ENCODE data around the gene TSHR. TPM values are rescaled to one million over a fixed set of nuclear protein-coding genes. Genes with fewer than 3 reads are reported as not detected.

Gene TSHR
- total and polyA plus RNA-seq, 2 of the 13 experiments (the other 11 are each of a cell fraction or from before 2014, with no cell fraction given), result not detected

DNA sequence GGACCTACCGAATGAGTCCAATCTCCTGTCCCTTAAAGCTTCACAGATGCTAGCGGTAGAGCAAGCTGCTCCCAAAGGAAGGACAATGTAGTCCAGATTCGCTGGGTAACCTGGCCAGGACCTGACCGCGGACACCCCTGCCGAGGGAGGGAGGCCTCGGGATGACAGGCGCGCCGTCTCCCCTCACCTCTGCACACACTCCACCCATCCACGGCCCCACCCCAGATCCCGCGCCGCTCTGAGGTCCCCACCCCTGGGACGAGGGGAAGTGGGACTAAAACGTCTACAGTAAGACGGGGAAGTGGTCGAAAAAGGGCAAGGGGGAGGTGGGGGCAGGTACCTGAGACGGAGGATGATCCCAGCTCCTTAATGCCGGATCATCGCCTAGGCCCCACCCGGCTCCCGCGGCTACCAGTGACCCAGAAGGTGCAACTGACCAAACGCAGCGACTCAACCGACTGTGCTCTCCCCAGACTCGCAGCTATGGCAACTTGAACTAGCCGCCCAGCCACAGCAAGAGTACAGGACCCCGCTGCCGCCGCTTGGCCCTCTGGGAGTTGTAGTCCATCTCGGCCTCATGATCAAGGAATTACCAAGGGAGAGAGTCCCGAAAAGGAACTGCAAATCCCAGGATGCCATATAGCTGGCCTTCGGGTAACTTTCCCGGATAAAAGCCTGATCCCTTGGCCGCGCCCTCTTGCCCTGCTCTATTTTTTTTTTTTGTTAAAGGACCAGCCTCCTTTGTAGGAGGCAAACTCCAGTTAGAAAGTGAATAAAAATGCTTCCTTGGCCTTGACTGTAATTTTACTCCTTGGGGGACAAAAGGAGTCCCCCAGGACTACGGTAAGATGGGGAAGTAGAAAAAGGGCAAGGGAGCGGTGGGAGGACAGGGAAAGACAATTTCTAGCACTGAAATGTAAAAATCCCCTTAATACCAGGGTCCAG lies 13.9 kb upstream of the TSHR start, which contains the start of gene CEP128 (continued):
- TF ChIP-seq, protein P1, sequence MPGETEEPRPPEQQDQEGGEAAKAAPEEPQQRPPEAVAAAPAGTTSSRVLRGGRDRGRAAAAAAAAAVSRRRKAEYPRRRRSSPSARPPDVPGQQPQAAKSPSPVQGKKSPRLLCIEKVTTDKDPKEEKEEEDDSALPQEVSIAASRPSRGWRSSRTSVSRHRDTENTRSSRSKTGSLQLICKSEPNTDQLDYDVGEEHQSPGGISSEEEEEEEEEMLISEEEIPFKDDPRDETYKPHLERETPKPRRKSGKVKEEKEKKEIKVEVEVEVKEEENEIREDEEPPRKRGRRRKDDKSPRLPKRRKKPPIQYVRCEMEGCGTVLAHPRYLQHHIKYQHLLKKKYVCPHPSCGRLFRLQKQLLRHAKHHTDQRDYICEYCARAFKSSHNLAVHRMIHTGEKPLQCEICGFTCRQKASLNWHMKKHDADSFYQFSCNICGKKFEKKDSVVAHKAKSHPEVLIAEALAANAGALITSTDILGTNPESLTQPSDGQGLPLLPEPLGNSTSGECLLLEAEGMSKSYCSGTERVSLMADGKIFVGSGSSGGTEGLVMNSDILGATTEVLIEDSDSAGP (CRISPR knock-in tag; IDR thresholded peaks at IDR 0.05; ENCODE audit: borderline replicate concordance), result peak; percentile 99
- TF ChIP-seq ZSCAN25 (CRISPR knock-in tag; IDR thresholded peaks at IDR 0.05) (peak; percentile 98), HNRNPL (IDR thresholded peaks at IDR 0.05; ENCODE audit: low read depth, low read length) (0 out of 2 replicates have a peak, but pooled peaks have one; percentile 33), ZMYM3 (CRISPR knock-in tag; IDR thresholded peaks at IDR 0.05) (no peak), KDM2A (CRISPR knock-in tag; IDR thresholded peaks at IDR 0.05; ENCODE audit: borderline replicate concordance, low read depth) (peak; percentile 43; the same call in 1 of the 2 replicates), ZNF839 (CRISPR knock-in tag; IDR thresholded peaks at IDR 0.05; ENCODE audit: borderline replicate concordance) (no peak), TOPORS (CRISPR knock-in tag; IDR thresholded peaks at IDR 0.05) (peak; percentile 59; the same call in 1 of the 2 replicates), ZBTB21 (CRISPR knock-in tag; IDR thresholded peaks at IDR 0.05) (no peak), EEA1 (CRISPR knock-in tag; IDR thresholded peaks at IDR 0.05; ENCODE audit: borderline replicate concordance) (0 out of 2 replicates have a peak, but pooled peaks have one; percentile 25), GLMP (CRISPR knock-in tag; IDR thresholded peaks at IDR 0.05; ENCODE audit: borderline replicate concordance) (no peak), RFX3 (CRISPR knock-in tag; IDR thresholded peaks at IDR 0.05) (no peak), BCL6 (CRISPR knock-in tag; IDR thresholded peaks at IDR 0.05) (no peak), SIN3A (IDR thresholded peaks at IDR 0.05; ENCODE audit: borderline replicate concordance, low read depth, low read length) (peak; percentile 98; the same call in 1 of the 2 replicates), NFE2L1 (CRISPR knock-in tag; IDR thresholded peaks at IDR 0.05; ENCODE audit: borderline replicate concordance) (no peak)
- TF ChIP-seq, protein P2, sequence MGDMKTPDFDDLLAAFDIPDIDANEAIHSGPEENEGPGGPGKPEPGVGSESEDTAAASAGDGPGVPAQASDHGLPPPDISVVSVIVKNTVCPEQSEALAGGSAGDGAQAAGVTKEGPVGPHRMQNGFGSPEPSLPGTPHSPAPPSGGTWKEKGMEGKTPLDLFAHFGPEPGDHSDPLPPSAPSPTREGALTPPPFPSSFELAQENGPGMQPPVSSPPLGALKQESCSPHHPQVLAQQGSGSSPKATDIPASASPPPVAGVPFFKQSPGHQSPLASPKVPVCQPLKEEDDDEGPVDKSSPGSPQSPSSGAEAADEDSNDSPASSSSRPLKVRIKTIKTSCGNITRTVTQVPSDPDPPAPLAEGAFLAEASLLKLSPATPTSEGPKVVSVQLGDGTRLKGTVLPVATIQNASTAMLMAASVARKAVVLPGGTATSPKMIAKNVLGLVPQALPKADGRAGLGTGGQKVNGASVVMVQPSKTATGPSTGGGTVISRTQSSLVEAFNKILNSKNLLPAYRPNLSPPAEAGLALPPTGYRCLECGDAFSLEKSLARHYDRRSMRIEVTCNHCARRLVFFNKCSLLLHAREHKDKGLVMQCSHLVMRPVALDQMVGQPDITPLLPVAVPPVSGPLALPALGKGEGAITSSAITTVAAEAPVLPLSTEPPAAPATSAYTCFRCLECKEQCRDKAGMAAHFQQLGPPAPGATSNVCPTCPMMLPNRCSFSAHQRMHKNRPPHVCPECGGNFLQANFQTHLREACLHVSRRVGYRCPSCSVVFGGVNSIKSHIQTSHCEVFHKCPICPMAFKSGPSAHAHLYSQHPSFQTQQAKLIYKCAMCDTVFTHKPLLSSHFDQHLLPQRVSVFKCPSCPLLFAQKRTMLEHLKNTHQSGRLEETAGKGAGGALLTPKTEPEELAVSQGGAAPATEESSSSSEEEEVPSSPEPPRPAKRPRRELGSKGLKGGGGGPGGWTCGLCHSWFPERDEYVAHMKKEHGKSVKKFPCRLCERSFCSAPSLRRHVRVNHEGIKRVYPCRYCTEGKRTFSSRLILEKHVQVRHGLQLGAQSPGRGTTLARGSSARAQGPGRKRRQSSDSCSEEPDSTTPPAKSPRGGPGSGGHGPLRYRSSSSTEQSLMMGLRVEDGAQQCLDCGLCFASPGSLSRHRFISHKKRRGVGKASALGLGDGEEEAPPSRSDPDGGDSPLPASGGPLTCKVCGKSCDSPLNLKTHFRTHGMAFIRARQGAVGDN (CRISPR knock-in tag; IDR thresholded peaks at IDR 0.05), result peak; percentile 52
- TF ChIP-seq, protein P3, sequence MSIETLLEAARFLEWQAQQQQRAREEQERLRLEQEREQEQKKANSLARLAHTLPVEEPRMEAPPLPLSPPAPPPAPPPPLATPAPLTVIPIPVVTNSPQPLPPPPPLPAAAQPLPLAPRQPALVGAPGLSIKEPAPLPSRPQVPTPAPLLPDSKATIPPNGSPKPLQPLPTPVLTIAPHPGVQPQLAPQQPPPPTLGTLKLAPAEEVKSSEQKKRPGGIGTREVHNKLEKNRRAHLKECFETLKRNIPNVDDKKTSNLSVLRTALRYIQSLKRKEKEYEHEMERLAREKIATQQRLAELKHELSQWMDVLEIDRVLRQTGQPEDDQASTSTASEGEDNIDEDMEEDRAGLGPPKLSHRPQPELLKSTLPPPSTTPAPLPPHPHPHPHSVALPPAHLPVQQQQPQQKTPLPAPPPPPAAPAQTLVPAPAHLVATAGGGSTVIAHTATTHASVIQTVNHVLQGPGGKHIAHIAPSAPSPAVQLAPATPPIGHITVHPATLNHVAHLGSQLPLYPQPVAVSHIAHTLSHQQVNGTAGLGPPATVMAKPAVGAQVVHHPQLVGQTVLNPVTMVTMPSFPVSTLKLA (IDR thresholded peaks at IDR 0.05), result 0 out of 2 replicates have a peak, but pooled peaks have one; percentile 14

All from HepG2 (cell line).